Caco-2 (cell line): ENCODE data around the gene ACOXL. TPM values are rescaled to one million over a fixed set of nuclear protein-coding genes. Genes with fewer than 3 reads are reported as not detected.

Source experiments
- BruUV-seq: library from RNA; stranded (reverse); fragments of 400-500 nt; replicated peaks from 2 replicates; lab custom pipeline; 2021; lab: Mats Ljungman, UMichigan
- CTCF ChIA-PET: fragments of 300-600 bp; sonication (Branson Sonifier 250); formaldehyde crosslinking; loops from one replicate; lab custom pipeline; 2022; ENCODE audit warnings: antibody characterized with exemption; lab: Charles Lee
- POLR2A ChIA-PET: fragments of 300-600 bp; sonication (Branson Sonifier 250); formaldehyde crosslinking; loops from one replicate; lab custom pipeline; 2022; ENCODE audit warnings: antibody characterized with exemption; lab: Charles Lee
- DNase-seq, 2 experiments: peaks; one replicate each; pipeline versions ENCODE4 v3.0.0 to v3.0.0-alpha.2; 2020 to 2022
- H3K27me3 ChIP-seq: replicated peaks from 2 replicates; pipeline ENCODE4 v1.6.0; 2011; ENCODE audit warnings: low read length; ENCODE audit not compliant: control insufficient read depth, insufficient read depth
- H3K36me3 ChIP-seq: 2 replicates; pipeline ENCODE4 v1.5.1; 2011; ENCODE audit warnings: low read length; ENCODE audit not compliant: control insufficient read depth, insufficient read depth
- H3K4me1 ChIP-seq: fragments of 250-450 bp; sonication (Bioruptor Pico); 2 replicates; pipeline ENCODE4 v1.5.1; 2020; ENCODE audit warnings: mild to moderate bottlenecking
- H3K4me3 ChIP-seq: 2 replicates; pipeline ENCODE4 v1.5.1; 2011; ENCODE audit warnings: low read depth, mild to moderate bottlenecking, control low read depth, low read length
- H3K9me3 ChIP-seq: fragments of 250-450 bp; sonication (Bioruptor Pico); 2 replicates; pipeline ENCODE4 v1.5.1; 2020; ENCODE audit warnings: mild to moderate bottlenecking, moderate library complexity
- H3K27ac Mint-ChIP-seq: one replicate; pipeline ENCODE4 v1.8.0; 2022; ENCODE audit warnings: mixed read lengths; ENCODE audit not compliant: unreplicated experiment
- H3K27me3 Mint-ChIP-seq: one replicate; pipeline ENCODE4 v1.8.0; 2022; ENCODE audit warnings: mixed read lengths; ENCODE audit not compliant: insufficient read depth, unreplicated experiment
- H3K36me3 Mint-ChIP-seq: one replicate; pipeline ENCODE4 v1.8.0; 2022; ENCODE audit warnings: mild to moderate bottlenecking, mixed read lengths; ENCODE audit not compliant: insufficient read depth, unreplicated experiment
- H3K4me1 Mint-ChIP-seq: one replicate; pipeline ENCODE4 v1.8.0; 2022; ENCODE audit warnings: low read depth, mixed read lengths; ENCODE audit not compliant: unreplicated experiment
- H3K4me3 Mint-ChIP-seq: one replicate; pipeline ENCODE4 v1.8.0; 2022; ENCODE audit warnings: mild to moderate bottlenecking, moderate library complexity, mixed read lengths; ENCODE audit not compliant: unreplicated experiment
- H3K9me3 Mint-ChIP-seq: one replicate; pipeline ENCODE4 v1.8.0; 2022; ENCODE audit warnings: mixed read lengths; ENCODE audit not compliant: unreplicated experiment
- intact Hi-C: fragments of 100-400 bp; cut with micrococcal nuclease; formaldehyde crosslinking; loops from one replicate; pipeline ENCODE4 v1.10.0; 2022; ENCODE audit not compliant: unreplicated experiment
- total RNA-seq: library from RNA; stranded (reverse); gene quantifications from 2 replicates; pipeline ENCODE4 v1.2.3, GENCODE V29; 2022
- TF ChIP-seq, protein P1 (sequence below), 2 experiments: fragments of 200-600 bp in 1 of 2; IDR thresholded peaks; 1 replicate in 1 of 2; 2 replicates in 1 of 2; pipeline versions ENCODE4 v1.5.1 to v1.8.0; 2011 to 2022; ENCODE audit warnings: antibody characterized with exemption in 1 of 2, control low read depth in 1 of 2, inconsistent platforms in 1 of 2, low read depth in 1 of 2, low read length in 1 of 2, mild to moderate bottlenecking in 1 of 2, moderate library complexity in 1 of 2; ENCODE audit not compliant: insufficient read depth in 1 of 2, severe bottlenecking in 1 of 2, unreplicated experiment in 1 of 2

Gene ACOXL
- total RNA-seq, 1 experiment from 2014 or later, result 2.6 TPM

DNA sequence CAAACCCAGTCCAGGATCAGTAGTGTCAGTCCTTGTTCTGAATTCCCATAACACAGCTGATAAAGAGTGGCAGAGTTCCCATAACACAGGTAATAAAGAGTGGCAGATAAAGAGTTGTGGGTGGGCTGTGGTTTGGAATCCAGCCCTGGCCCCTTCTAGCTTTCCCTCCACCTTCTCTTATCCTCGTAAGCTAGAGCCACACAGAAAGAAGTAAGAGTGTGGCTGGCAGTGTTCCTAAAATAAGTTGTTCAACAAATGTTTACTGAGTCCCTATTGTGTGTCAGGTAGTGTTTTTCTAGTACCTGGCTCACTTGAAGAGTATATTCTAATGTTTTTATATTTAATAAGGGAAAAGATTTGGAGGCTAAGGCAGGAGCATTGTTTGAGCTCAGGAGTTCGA, 323.4 kb downstream of the ACOXL start:
- H3K4me3 ChIP-seq, result no peak overlapping the region
- Mint-ChIP-seq H3K9me3 (peaks cover 5% of the 10 kb centered on the region), H3K4me1 (peaks cover 3% of the 10 kb centered on the region), H3K36me3 (no peaks in the 10 kb centered on the region), H3K27ac (no peak overlapping the region), H3K27me3 (peaks cover 4% of the 10 kb centered on the region), H3K4me3 (no peak overlapping the region)
- intact Hi-C loops, result no loop called here
- H3K4me1 ChIP-seq, result peaks cover 5% of the 10 kb centered on the region
- no TSS peak for BruUV-seq
- H3K9me3 ChIP-seq, result 0 out of 2 replicates have a peak, but pooled peaks cover 3% of the 10 kb centered on the region
- CTCF ChIA-PET, result no interaction called here
- DNase-seq, result no peak
- no peaks in the 10 kb centered on the region for H3K36me3 ChIP-seq
- POLR2A ChIA-PET, result interaction anchor here (0.6 kb wide), 1 partner anchor 42 kb away, joined by 3 read pairs; no protein-coding TSS in a partner anchor
- no peaks in the 10 kb centered on the region for H3K27me3 ChIP-seq
- TF ChIP-seq, protein P1, sequence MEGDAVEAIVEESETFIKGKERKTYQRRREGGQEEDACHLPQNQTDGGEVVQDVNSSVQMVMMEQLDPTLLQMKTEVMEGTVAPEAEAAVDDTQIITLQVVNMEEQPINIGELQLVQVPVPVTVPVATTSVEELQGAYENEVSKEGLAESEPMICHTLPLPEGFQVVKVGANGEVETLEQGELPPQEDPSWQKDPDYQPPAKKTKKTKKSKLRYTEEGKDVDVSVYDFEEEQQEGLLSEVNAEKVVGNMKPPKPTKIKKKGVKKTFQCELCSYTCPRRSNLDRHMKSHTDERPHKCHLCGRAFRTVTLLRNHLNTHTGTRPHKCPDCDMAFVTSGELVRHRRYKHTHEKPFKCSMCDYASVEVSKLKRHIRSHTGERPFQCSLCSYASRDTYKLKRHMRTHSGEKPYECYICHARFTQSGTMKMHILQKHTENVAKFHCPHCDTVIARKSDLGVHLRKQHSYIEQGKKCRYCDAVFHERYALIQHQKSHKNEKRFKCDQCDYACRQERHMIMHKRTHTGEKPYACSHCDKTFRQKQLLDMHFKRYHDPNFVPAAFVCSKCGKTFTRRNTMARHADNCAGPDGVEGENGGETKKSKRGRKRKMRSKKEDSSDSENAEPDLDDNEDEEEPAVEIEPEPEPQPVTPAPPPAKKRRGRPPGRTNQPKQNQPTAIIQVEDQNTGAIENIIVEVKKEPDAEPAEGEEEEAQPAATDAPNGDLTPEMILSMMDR (IDR thresholded peaks at IDR 0.05; ENCODE audit: insufficient read depth in 1 of 2, low read depth in 1 of 2, low read length in 1 of 2, severe bottlenecking in 1 of 2, unreplicated experiment in 1 of 2), result no peak

DNA sequence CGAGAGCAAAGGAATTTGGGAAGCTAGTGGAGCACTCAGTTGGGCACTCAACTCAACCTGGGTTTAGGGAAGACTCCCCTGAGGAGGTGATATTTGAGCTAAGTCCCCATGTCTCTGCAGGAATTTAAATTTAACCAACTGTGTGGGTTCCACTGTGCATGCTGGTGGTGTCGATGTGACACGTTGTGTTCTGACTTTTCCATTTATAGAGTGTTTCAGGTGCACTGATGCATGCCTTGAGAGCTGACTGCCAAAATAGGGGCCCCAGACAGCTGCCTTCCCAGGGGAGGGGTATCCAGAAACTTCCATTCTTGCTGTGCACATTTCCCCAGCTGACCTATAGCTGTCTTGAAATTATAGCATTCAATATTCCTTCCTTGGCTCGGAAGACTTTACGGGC, 324.7 kb downstream of the ACOXL start:
- no peaks in the 10 kb centered on the region for H3K27me3 ChIP-seq
- H3K4me3 Mint-ChIP-seq, result no peak overlapping the region
- BruUV-seq, result no TSS peak
- no peaks in the 10 kb centered on the region for H3K36me3 Mint-ChIP-seq
- CTCF ChIA-PET, result interaction anchor here (0.6 kb wide), 1 partner anchor 87 kb away, joined by 3 read pairs; no protein-coding TSS in a partner anchor
- POLR2A ChIA-PET, result no interaction called here
- H3K27me3 Mint-ChIP-seq, result peaks cover 5% of the 10 kb centered on the region
- H3K36me3 ChIP-seq, result no peaks in the 10 kb centered on the region
- H3K4me1 Mint-ChIP-seq, result no peaks in the 10 kb centered on the region
- intact Hi-C loops, result no loop called here
- H3K9me3 ChIP-seq, result 0 out of 2 replicates have a peak, but pooled peaks cover 4% of the 10 kb centered on the region
- no peak for DNase-seq
- TF ChIP-seq, protein P1 (IDR thresholded peaks at IDR 0.05; ENCODE audit: insufficient read depth in 1 of 2, low read depth in 1 of 2, low read length in 1 of 2, severe bottlenecking in 1 of 2, unreplicated experiment in 1 of 2), result no peak
- H3K9me3 Mint-ChIP-seq, result peaks cover 10% of the 10 kb centered on the region
- H3K4me3 ChIP-seq, result no peak overlapping the region
- no peaks in the 10 kb centered on the region for H3K4me1 ChIP-seq
- H3K27ac Mint-ChIP-seq, result no peak overlapping the region

DNA sequence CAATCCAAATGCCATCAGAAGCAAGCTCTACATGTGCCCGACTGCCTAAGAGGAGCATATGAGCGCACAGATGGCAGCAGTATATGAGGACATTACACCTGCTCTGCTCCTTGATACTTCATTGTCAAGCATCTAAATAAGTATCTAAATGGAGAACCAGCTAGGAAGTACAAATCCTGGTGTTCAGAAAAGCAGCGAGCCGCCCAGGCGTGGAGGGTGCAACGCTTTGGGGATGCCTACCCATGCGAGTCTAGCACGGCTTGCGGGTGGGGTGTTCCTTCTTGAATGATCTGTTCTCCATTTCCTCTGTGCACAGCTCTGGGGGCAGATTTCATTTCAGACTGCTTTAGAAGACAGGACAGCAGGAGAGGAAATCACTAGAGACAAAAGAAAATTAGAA, 325.3 kb downstream of the ACOXL start:
- POLR2A ChIA-PET, result no interaction called here

More for the DNA sequence above, 325.3 kb downstream of the ACOXL start:
- H3K4me1 ChIP-seq, result no peaks in the 10 kb centered on the region
- no peak overlapping the region for H3K4me3 ChIP-seq
- DNase-seq, result no peak
- no peak overlapping the region for H3K27ac Mint-ChIP-seq
- H3K27me3 Mint-ChIP-seq, result peaks cover 5% of the 10 kb centered on the region
- BruUV-seq, result no TSS peak
- H3K4me1 Mint-ChIP-seq, result no peaks in the 10 kb centered on the region
- intact Hi-C loops, result no loop called here
- no peaks in the 10 kb centered on the region for H3K36me3 Mint-ChIP-seq
- H3K9me3 ChIP-seq, result 0 out of 2 replicates have a peak, but pooled peaks cover 4% of the 10 kb centered on the region
- no peaks in the 10 kb centered on the region for H3K27me3 ChIP-seq
- CTCF ChIA-PET, result interaction anchor here (0.6 kb wide), 1 partner anchor 87 kb away, joined by 3 read pairs; no protein-coding TSS in a partner anchor
- TF ChIP-seq, protein P1 (IDR thresholded peaks at IDR 0.05; ENCODE audit: insufficient read depth in 1 of 2, low read depth in 1 of 2, low read length in 1 of 2, severe bottlenecking in 1 of 2, unreplicated experiment in 1 of 2), result no peak
- no peaks in the 10 kb centered on the region for H3K36me3 ChIP-seq
- H3K4me3 Mint-ChIP-seq, result no peak overlapping the region
- H3K9me3 Mint-ChIP-seq, result peaks cover 10% of the 10 kb centered on the region
